ENCODE measurements around the gene ICAM1.

The ICAM1 gene

DNA sequence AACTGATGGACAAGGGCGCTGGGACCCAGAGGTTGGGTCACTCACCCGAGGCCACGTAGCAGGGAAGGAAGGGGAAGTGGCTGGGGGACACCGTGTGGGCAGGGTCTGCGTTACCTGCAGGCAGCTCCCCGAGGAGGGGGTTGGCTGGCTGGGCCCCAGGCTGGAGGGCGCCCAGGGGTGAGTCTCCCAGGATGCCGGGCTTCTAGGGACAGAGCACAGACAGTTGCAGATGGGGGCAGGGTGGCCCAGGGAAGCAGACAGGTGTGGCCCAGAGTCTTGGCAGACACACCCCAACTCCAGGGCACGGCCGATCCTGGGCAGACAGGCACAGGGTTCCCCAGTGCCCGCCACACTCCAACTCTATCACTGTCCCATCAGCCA, 50.5 kb downstream of the ICAM1 start:
- no peak for DNase-seq (ENCODE audit: low read depth)
- H3K4me3 ChIP-seq (ENCODE audit: low read depth, low read length) = no peak overlapping the region
- TF ChIP-seq, protein P1, sequence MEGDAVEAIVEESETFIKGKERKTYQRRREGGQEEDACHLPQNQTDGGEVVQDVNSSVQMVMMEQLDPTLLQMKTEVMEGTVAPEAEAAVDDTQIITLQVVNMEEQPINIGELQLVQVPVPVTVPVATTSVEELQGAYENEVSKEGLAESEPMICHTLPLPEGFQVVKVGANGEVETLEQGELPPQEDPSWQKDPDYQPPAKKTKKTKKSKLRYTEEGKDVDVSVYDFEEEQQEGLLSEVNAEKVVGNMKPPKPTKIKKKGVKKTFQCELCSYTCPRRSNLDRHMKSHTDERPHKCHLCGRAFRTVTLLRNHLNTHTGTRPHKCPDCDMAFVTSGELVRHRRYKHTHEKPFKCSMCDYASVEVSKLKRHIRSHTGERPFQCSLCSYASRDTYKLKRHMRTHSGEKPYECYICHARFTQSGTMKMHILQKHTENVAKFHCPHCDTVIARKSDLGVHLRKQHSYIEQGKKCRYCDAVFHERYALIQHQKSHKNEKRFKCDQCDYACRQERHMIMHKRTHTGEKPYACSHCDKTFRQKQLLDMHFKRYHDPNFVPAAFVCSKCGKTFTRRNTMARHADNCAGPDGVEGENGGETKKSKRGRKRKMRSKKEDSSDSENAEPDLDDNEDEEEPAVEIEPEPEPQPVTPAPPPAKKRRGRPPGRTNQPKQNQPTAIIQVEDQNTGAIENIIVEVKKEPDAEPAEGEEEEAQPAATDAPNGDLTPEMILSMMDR (conservative IDR thresholded peaks at IDR 0.05; ENCODE audit: low read depth, low read length) = no peak

DNA sequence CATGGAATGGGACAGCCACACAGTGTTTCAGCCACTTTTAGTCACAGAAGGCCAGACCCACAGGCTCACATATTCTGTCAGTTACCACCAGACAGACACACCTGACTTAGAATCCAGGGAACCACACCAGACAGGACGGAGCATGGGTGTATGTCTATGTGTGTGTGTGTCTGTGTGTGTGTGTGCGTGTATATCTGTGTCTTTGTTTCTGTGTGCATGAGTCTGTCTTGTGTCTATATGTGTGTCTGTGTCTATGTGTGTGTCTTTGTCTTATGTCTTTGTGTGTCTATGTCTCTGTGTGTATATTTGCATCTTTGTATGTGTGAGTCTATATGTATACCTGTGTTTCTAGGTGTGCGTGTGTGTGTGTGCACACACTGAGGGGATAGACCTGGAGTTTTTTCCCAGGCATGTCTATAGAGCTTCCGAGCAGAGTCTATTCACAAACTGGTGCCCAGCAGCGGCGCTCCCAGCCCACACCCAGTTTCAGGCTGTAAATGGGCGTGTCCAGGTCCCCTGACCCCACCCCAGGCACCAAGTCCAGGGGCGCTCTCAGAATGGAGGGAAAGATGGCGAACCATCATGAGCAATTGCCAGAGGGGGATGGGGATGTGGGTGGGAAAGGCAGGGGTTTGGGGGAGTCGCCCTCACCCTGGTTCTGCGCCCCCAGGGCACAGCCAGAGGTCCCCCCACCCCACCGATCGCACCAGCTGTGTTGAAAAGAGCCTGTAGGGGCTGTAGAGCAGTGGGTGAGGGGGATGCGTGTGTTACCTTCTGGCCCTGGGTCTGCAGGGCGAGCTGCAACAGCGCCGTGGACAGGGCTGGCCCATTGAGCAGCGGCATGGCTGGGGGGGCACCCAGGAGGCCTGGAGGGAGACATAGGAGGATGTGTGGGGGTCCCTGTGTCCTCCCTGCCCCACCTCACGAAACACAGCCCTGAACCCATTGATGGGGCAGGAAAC, 51.2 kb downstream of the ICAM1 start:
- DNase-seq (ENCODE audit: low read depth) = no peak

DNA sequence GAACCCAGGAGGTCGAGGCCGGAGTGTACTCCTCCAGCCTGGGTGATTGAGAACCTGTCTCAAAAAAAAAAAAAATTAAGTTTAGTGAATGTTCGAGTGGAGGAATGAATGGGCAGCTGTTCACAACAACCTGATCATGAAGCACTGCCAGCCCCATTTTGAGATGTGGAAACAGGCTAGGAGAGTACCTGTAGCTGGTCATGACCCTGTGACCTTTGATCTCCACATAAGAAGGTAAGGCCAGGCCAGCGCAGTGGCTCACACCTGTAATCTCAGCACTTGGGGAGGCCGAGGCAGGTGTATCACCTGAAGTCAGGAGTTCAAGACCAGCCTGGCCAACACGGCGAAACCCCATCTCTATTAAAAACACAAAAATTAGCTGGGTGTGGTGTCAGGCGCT, 54.8 kb downstream of the ICAM1 start:
- TF ChIP-seq, protein P1 (conservative IDR thresholded peaks at IDR 0.05; ENCODE audit: low read depth, low read length) = no peak
- H3K4me3 ChIP-seq (ENCODE audit: low read depth, low read length) = no peak overlapping the region
- DNase-seq (ENCODE audit: low read depth) = no peak

More for the DNA sequence above, 51.2 kb downstream of the ICAM1 start:
- TF ChIP-seq, protein P1 (conservative IDR thresholded peaks at IDR 0.05; ENCODE audit: low read depth, low read length) = no peak
- no peak overlapping the region for H3K4me3 ChIP-seq (ENCODE audit: low read depth, low read length)

DNA sequence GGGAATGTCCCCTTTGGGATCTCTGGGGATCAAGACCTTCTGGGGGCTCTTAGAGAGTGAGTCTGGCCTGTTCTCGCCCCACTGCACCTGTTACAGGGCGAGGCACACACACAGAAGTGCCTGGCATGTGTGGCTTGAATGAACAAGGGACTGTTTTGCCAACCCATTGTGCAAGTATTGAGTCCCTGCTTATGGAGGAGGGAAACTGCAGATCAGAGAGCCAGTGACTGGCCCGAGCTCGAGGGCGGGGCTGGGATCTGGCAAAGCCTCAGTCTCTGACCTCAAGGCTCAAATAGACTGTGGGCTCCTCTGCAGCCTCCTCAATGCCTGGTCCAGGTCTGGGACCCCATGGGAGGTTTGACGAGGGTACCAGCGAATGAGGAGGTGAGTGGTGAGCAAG, 56.9 kb downstream of the ICAM1 start:
- DNase-seq (ENCODE audit: low read depth) = no peak
- no peak overlapping the region for H3K4me3 ChIP-seq (ENCODE audit: low read depth, low read length)
- TF ChIP-seq, protein P1 (conservative IDR thresholded peaks at IDR 0.05; ENCODE audit: low read depth, low read length) = no peak

DNA sequence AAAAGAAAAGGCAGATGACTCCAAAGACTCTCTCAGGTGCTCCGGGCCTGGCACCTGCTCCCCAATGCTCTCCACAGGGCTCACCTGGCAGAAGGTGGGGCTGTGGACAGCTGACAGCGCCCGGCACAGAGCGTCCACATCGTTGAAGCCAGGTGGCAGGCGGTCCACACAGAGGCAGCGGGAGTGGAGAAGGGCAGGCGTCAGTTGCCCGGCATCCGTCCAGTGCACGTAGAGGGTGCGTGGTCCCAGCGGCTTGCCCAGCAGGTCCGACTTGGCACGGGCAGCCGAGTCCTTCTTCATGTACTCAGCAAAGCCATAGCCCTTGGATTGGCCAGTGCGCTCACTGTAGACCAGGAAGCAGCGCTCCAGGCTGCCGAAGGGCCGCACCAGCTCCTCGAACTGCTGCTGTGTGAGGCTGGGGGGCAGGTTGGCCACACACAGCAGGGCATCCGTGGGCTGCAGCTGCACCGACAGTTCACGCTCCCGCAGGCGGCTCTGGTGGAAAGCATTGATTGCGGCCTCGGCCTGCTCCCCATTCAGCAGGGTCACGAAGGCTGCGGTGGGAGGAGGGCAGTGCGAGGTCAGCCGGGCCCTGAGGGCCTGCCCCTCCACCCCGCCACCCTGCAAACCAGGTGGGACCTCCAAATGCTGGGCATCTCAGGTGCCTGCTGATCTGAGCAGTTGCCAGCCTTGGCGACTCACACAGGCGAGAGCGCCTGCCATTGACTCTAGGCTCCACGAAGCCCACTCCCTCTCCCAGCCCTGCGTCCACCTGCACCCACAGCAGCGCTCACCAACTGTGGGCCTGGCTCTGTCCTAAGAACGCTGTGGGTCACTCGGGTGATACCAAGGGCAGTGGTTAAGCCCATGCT, 57.9 kb downstream of the ICAM1 start:
- TF ChIP-seq, protein P1 (conservative IDR thresholded peaks at IDR 0.05; ENCODE audit: low read depth, low read length) = no peak
- no peak for DNase-seq (ENCODE audit: low read depth)
- H3K4me3 ChIP-seq (ENCODE audit: low read depth, low read length) = no peak overlapping the region

DNA sequence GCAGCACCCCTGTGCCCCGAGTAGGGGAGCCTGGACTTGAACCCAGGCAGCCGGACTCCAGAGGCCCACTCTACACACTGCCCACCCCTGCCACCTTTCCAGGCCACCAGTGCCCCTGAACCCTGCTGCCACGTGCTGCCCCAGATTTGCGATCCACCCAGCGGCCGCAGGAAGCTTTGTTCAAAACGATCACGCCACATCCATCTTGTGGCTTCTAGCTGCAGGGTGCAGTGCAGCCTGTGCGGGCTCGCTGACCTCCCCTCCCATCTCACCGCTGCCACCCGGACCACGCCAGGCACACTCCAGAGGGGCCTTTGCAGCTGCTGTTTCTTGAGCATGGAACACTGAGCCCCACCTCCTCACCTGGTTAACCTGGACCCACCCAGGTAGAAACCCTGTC, 58.6 kb downstream of the ICAM1 start:
- no peak for DNase-seq (ENCODE audit: low read depth)
- TF ChIP-seq, protein P1 (conservative IDR thresholded peaks at IDR 0.05; ENCODE audit: low read depth, low read length) = no peak
- H3K4me3 ChIP-seq (ENCODE audit: low read depth, low read length) = no peak overlapping the region
